HEK293 (cell line): ENCODE data around the gene ING1.
A peak's percentile ranks its signal among the peaks of the same experiment; 100 is the strongest.

Source experiments
- PBX3 ChIP-seq: sonication (generic); formaldehyde crosslinking; IDR thresholded peaks from 2 replicates; pipeline ENCODE4 v1.8.1; 2022; ENCODE audit warnings: mild to moderate bottlenecking, moderate library complexity, missing genetic modification reagents
- SP7 ChIP-seq: fragments of 450-650 bp; formaldehyde crosslinking; IDR thresholded peaks from 2 replicates; pipeline ENCODE4 v1.5.1; 2016; ENCODE audit warnings: missing biosample characterization, missing genetic modification characterization
- WT1 ChIP-seq: fragments of 450-650 bp; formaldehyde crosslinking; IDR thresholded peaks from 2 replicates; pipeline ENCODE4 v1.5.1; 2016; ENCODE audit warnings: missing biosample characterization, missing genetic modification characterization
- YY2 ChIP-seq: fragments of 450-650 bp; formaldehyde crosslinking; IDR thresholded peaks from 2 replicates; pipeline ENCODE4 v1.5.1; 2016; ENCODE audit warnings: missing biosample characterization, missing genetic modification characterization
- ZBTB20 ChIP-seq: fragments of 450-650 bp; formaldehyde crosslinking; IDR thresholded peaks from 2 replicates; pipeline ENCODE4 v1.5.1; 2016; ENCODE audit warnings: missing biosample characterization, missing genetic modification characterization
- ZBTB26 ChIP-seq: fragments of 450-650 bp; formaldehyde crosslinking; optimal IDR thresholded peaks from 2 replicates; pipeline ENCODE3; 2016; ENCODE audit warnings: missing biosample characterization, mild to moderate bottlenecking, missing genetic modification characterization
- ZBTB7A ChIP-seq: fragments of 450-650 bp; formaldehyde crosslinking; IDR thresholded peaks from 2 replicates; pipeline ENCODE4 v1.5.1; 2016; ENCODE audit warnings: low read depth, missing biosample characterization, missing genetic modification characterization
- ZNF132 ChIP-seq: fragments of 450-650 bp; formaldehyde crosslinking; IDR thresholded peaks from 2 replicates; pipeline ENCODE4 v1.5.1; 2017; ENCODE audit warnings: missing biosample characterization, missing genetic modification characterization, borderline replicate concordance
- ZNF175 ChIP-seq: fragments of 450-650 bp; formaldehyde crosslinking; IDR thresholded peaks from 2 replicates; pipeline ENCODE4 v1.5.1; 2016; ENCODE audit warnings: missing biosample characterization, missing genetic modification characterization
- ZNF184 ChIP-seq: fragments of 450-650 bp; IDR thresholded peaks from 2 replicates; pipeline ENCODE4 v1.5.1; 2018; ENCODE audit warnings: missing biosample characterization, mild to moderate bottlenecking, missing genetic modification characterization
- ZNF202 ChIP-seq: fragments of 450-650 bp; formaldehyde crosslinking; IDR thresholded peaks from 2 replicates; pipeline ENCODE4 v1.5.1; 2016; ENCODE audit warnings: missing biosample characterization, missing genetic modification characterization, borderline replicate concordance
- ZNF24 ChIP-seq: fragments of 450-650 bp; formaldehyde crosslinking; IDR thresholded peaks from 2 replicates; pipeline ENCODE4 v1.5.1; 2016; ENCODE audit warnings: missing biosample characterization, missing genetic modification characterization
- ZNF266 ChIP-seq: fragments of 450-650 bp; formaldehyde crosslinking; IDR thresholded peaks from 2 replicates; pipeline ENCODE4 v1.5.1; 2016; ENCODE audit warnings: missing biosample characterization, missing genetic modification characterization, low read depth
- ZNF302 ChIP-seq: fragments of 450-650 bp; formaldehyde crosslinking; IDR thresholded peaks from 2 replicates; pipeline ENCODE4 v1.5.1; 2016; ENCODE audit warnings: missing biosample characterization, missing genetic modification characterization, low read depth
- ZNF423 ChIP-seq: fragments of 450-650 bp; formaldehyde crosslinking; IDR thresholded peaks from 2 replicates; pipeline ENCODE4 v1.5.1; 2016; ENCODE audit warnings: missing biosample characterization, missing genetic modification characterization
- ZNF600 ChIP-seq: fragments of 450-650 bp; formaldehyde crosslinking; IDR thresholded peaks from 2 replicates; pipeline ENCODE4 v1.5.1; 2016; ENCODE audit warnings: missing biosample characterization, missing genetic modification characterization
- ZNF610 ChIP-seq: fragments of 450-650 bp; formaldehyde crosslinking; IDR thresholded peaks from 2 replicates; pipeline ENCODE4 v1.5.1; 2016; ENCODE audit warnings: missing biosample characterization, missing genetic modification characterization, borderline replicate concordance
- ZNF626 ChIP-seq: fragments of 450-650 bp; sonication (Bioruptor Pico); formaldehyde crosslinking; IDR thresholded peaks from 2 replicates; pipeline ENCODE4 v1.5.1; 2018; ENCODE audit warnings: missing biosample characterization, missing genetic modification characterization, inconsistent platforms
- ZNF629 ChIP-seq: fragments of 450-650 bp; formaldehyde crosslinking; IDR thresholded peaks from 2 replicates; pipeline ENCODE4 v1.5.1; 2017; ENCODE audit warnings: missing biosample characterization, missing genetic modification characterization
- ZSCAN23 ChIP-seq: fragments of 450-650 bp; formaldehyde crosslinking; IDR thresholded peaks from 2 replicates; pipeline ENCODE4 v1.5.1; 2016; ENCODE audit warnings: missing biosample characterization, missing genetic modification characterization
- ZXDB ChIP-seq: fragments of 450-650 bp; formaldehyde crosslinking; IDR thresholded peaks from 2 replicates; pipeline ENCODE4 v1.5.1; 2016; ENCODE audit warnings: missing biosample characterization, missing genetic modification characterization
- TF ChIP-seq, protein P1 (sequence below): fragments of 450-650 bp; formaldehyde crosslinking; IDR thresholded peaks from 2 replicates; pipeline ENCODE4 v1.5.1; 2017; ENCODE audit warnings: missing biosample characterization, mild to moderate bottlenecking, missing genetic modification characterization, moderate library complexity
- TF ChIP-seq, protein P2 (sequence below): fragments of 450-650 bp; formaldehyde crosslinking; IDR thresholded peaks from 2 replicates; pipeline ENCODE4 v1.5.1; 2016; ENCODE audit warnings: missing biosample characterization, missing genetic modification characterization
- TF ChIP-seq, protein P3 (sequence below): fragments of 450-650 bp; formaldehyde crosslinking; IDR thresholded peaks from 2 replicates; pipeline ENCODE4 v1.5.1; 2016; ENCODE audit warnings: missing biosample characterization, missing genetic modification characterization
- TF ChIP-seq, protein P4 (sequence below): fragments of 450-650 bp; IDR thresholded peaks from 2 replicates; pipeline ENCODE4 v1.5.1; 2018; ENCODE audit warnings: missing biosample characterization, missing genetic modification characterization
- TF ChIP-seq, protein P5 (sequence below): fragments of 450-650 bp; formaldehyde crosslinking; IDR thresholded peaks from 2 replicates; pipeline ENCODE4 v1.5.1; 2017; ENCODE audit warnings: missing biosample characterization, missing genetic modification characterization
- TF ChIP-seq, protein P6 (sequence below): fragments of 450-650 bp; formaldehyde crosslinking; IDR thresholded peaks from 2 replicates; pipeline ENCODE4 v1.5.1; 2017; ENCODE audit warnings: missing biosample characterization, missing genetic modification characterization

Gene ING1

DNA sequence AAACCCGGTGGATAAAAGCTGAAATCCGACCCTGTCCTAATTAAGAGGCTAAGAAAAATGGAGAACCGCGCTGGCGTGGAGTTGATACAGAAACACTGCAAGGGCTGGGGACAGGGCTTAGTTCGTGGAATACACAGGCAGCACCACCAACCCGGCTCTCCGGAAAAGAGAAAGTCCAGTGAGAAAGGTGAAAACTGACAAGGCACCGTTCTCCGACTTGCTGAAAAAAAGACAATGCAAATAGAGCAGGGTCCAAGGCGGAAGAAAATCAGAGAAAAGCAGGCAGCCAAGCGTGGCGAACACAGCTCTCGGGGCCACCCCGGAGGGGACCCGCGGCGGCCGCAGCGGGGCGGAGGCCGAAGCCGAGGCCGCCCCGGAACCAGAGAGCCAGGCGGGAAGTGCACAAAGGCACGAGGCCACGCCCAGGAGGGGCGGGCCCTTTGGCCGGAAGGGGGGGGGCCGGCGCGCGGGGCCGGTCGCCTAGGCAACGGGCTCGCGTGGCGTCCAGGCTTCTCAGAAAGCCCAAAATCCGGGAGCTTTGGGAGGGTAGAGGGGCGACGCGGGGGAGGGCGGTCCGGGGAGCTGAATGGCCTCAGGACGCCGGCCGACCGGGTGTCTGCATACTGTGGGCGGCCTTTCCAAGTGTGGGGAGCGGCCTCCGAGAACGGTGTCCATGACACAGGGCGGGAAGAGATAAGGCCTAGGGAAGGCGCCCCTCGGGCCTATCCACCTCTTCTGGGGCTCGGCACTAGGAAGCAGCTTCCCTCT, 1.2 kb upstream of the ING1 start (continued):
- TF ChIP-seq YY2 (tag by site-specific recombination) (no peak), ZNF175 (tag by site-specific recombination) (no peak), ZNF24 (tag by site-specific recombination) (no peak), ZNF132 (no peak), ZNF610 (tag by site-specific recombination) (0 out of 2 replicates have a peak, but pooled peaks have one; percentile 44), ZNF302 (tag by site-specific recombination) (no peak), PBX3 (CRISPR knock-in tag) (0 out of 2 replicates have a peak, but pooled peaks have one; percentile 19), ZBTB20 (tag by site-specific recombination) (peak; percentile 98), ZNF423 (tag by site-specific recombination) (peak; percentile 83), SP7 (tag by site-specific recombination) (no peak; the same call in 1 of the 2 replicates), ZXDB (tag by site-specific recombination) (peak; percentile 41; the same call in 1 of the 2 replicates), ZNF626 (tag by site-specific recombination) (no peak), ZBTB7A (peak; percentile 86; the same call in 1 of the 2 replicates), ZNF629 (tag by site-specific recombination) (0 out of 2 replicates have a peak, but pooled peaks have one; percentile 10), WT1 (no peak), ZNF600 (tag by site-specific recombination) (0 out of 2 replicates have a peak, but pooled peaks have one; percentile 14), ZNF266 (tag by site-specific recombination) (no peak), ZNF202 (no peak), ZNF184 (tag by site-specific recombination) (no peak), ZBTB26 (peak; percentile 42), ZSCAN23 (tag by site-specific recombination) (0 out of 2 replicates have a peak, but pooled peaks have one; percentile 49)
- TF ChIP-seq, protein P1, sequence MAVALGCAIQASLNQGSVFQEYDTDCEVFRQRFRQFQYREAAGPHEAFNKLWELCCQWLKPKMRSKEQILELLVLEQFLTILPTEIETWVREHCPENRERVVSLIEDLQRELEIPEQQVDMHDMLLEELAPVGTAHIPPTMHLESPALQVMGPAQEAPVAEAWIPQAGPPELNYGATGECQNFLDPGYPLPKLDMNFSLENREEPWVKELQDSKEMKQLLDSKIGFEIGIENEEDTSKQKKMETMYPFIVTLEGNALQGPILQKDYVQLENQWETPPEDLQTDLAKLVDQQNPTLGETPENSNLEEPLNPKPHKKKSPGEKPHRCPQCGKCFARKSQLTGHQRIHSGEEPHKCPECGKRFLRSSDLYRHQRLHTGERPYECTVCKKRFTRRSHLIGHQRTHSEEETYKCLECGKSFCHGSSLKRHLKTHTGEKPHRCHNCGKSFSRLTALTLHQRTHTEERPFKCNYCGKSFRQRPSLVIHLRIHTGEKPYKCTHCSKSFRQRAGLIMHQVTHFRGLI (tag by site-specific recombination), result 0 out of 2 replicates have a peak, but pooled peaks have one; percentile 16
- TF ChIP-seq, protein P2, sequence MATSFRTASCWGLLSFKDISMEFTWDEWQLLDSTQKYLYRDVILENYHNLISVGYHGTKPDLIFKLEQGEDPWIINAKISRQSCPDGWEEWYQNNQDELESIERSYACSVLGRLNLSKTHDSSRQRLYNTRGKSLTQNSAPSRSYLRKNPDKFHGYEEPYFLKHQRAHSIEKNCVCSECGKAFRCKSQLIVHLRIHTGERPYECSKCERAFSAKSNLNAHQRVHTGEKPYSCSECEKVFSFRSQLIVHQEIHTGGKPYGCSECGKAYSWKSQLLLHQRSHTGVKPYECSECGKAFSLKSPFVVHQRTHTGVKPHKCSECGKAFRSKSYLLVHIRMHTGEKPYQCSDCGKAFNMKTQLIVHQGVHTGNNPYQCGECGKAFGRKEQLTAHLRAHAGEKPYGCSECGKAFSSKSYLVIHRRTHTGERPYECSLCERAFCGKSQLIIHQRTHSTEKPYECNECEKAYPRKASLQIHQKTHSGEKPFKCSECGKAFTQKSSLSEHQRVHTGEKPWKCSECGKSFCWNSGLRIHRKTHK (tag by site-specific recombination), result no peak
- TF ChIP-seq, protein P3, sequence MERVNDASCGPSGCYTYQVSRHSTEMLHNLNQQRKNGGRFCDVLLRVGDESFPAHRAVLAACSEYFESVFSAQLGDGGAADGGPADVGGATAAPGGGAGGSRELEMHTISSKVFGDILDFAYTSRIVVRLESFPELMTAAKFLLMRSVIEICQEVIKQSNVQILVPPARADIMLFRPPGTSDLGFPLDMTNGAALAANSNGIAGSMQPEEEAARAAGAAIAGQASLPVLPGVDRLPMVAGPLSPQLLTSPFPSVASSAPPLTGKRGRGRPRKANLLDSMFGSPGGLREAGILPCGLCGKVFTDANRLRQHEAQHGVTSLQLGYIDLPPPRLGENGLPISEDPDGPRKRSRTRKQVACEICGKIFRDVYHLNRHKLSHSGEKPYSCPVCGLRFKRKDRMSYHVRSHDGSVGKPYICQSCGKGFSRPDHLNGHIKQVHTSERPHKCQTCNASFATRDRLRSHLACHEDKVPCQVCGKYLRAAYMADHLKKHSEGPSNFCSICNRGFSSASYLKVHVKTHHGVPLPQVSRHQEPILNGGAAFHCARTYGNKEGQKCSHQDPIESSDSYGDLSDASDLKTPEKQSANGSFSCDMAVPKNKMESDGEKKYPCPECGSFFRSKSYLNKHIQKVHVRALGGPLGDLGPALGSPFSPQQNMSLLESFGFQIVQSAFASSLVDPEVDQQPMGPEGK (tag by site-specific recombination), result peak; percentile 60
- TF ChIP-seq, protein P4, sequence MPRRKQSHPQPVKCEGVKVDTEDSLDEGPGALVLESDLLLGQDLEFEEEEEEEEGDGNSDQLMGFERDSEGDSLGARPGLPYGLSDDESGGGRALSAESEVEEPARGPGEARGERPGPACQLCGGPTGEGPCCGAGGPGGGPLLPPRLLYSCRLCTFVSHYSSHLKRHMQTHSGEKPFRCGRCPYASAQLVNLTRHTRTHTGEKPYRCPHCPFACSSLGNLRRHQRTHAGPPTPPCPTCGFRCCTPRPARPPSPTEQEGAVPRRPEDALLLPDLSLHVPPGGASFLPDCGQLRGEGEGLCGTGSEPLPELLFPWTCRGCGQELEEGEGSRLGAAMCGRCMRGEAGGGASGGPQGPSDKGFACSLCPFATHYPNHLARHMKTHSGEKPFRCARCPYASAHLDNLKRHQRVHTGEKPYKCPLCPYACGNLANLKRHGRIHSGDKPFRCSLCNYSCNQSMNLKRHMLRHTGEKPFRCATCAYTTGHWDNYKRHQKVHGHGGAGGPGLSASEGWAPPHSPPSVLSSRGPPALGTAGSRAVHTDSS (tag by site-specific recombination), result no peak
- TF ChIP-seq, protein P5, sequence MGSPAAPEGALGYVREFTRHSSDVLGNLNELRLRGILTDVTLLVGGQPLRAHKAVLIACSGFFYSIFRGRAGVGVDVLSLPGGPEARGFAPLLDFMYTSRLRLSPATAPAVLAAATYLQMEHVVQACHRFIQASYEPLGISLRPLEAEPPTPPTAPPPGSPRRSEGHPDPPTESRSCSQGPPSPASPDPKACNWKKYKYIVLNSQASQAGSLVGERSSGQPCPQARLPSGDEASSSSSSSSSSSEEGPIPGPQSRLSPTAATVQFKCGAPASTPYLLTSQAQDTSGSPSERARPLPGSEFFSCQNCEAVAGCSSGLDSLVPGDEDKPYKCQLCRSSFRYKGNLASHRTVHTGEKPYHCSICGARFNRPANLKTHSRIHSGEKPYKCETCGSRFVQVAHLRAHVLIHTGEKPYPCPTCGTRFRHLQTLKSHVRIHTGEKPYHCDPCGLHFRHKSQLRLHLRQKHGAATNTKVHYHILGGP (tag by site-specific recombination), result no peak
- TF ChIP-seq, protein P6, sequence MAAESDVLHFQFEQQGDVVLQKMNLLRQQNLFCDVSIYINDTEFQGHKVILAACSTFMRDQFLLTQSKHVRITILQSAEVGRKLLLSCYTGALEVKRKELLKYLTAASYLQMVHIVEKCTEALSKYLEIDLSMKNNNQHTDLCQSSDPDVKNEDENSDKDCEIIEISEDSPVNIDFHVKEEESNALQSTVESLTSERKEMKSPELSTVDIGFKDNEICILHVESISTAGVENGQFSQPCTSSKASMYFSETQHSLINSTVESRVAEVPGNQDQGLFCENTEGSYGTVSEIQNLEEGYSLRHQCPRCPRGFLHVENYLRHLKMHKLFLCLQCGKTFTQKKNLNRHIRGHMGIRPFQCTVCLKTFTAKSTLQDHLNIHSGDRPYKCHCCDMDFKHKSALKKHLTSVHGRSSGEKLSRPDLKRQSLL (tag by site-specific recombination), result no peak
